ENCODE measurements around the gene SLFN14. TPM values are rescaled to one million over a fixed set of nuclear protein-coding genes. Genes with fewer than 3 reads are reported as not detected.

Gene SLFN14
- polyA plus RNA-seq, 2 of the 4 experiments (the other 2 are of a cell fraction): not detected

- TF ChIP-seq CHD2 (IDR thresholded peaks at IDR 0.05; ENCODE audit: low read length, partially characterized antibody): no peak
- no peak for TF ChIP-seq JUNB (IDR thresholded peaks at IDR 0.05)
- no peak for TF ChIP-seq GATA3 (IDR thresholded peaks at IDR 0.05; ENCODE audit: borderline replicate concordance)
These were observed 46.7 kb upstream of the SLFN14 start (continued) for GRCh38 chr17:35607239-35607847.

GRCh38 chr17:35605678-35606077 lies 45.1 kb upstream of the SLFN14 start:
- ChIA-PET CTCF (interaction anchor here (0.6 to 8.2 kb wide), 9 partner anchors 10 to 584 kb away, joined by 3 to 71 read pairs (median 4); no protein-coding TSS in a partner anchor), POLR2A (interaction anchor here (0.9 kb wide), 1 partner anchor 17 kb away, joined by 3 read pairs; no protein-coding TSS in a partner anchor)
- Histone ChIP-seq H3K4me1 (no peaks in the 10 kb centered on the region), H3K9me3 (no peaks in the 10 kb centered on the region), H3K4me3 (no peak overlapping the region), H3K27ac (no peak overlapping the region), H3K4me2 (no peak overlapping the region)
- peak; percentile 13 for FAIRE-seq
- DNase-seq (ENCODE audit: low read depth in 1 of 2, low spot score in 1 of 2): no peak
- 92% methylated on average over 2 of the region's 2 CpGs for WGBS (ENCODE audit: missing lambda C conversion rate)
- peak; percentile 44 to 64; a peak in 5 of 6 replicates for ATAC-seq
- no peak for TF ChIP-seq CHD2 (IDR thresholded peaks at IDR 0.05; ENCODE audit: low read length, partially characterized antibody)
- no peak for TF ChIP-seq MAZ (IDR thresholded peaks at IDR 0.05; ENCODE audit: borderline replicate concordance, low read depth, low read length)
- TF ChIP-seq HES2 (IDR thresholded peaks at IDR 0.05): no peak
- TF ChIP-seq USF2 (IDR thresholded peaks at IDR 0.05): no peak
- no peak for TF ChIP-seq EP300 (IDR thresholded peaks at IDR 0.05)
- no peak for TF ChIP-seq FOSB (CRISPR knock-in tag; IDR thresholded peaks at IDR 0.05)
- no peak for TF ChIP-seq ZSCAN20 (CRISPR knock-in tag; IDR thresholded peaks at IDR 0.05)
- no peak for TF ChIP-seq POLR2AphosphoS2 (conservative IDR thresholded peaks at IDR 0.05; ENCODE audit: low read length)
- TF ChIP-seq JUN (IDR thresholded peaks at IDR 0.05): no peak
- no peak for TF ChIP-seq MAFK (IDR thresholded peaks at IDR 0.05; ENCODE audit: partially characterized antibody)
- TF ChIP-seq TP53 (CRISPR knock-in tag; IDR thresholded peaks at IDR 0.05): no peak
- no peak for TF ChIP-seq RFX5 (IDR thresholded peaks at IDR 0.05)
- no peak for TF ChIP-seq MYC (IDR thresholded peaks at IDR 0.05; ENCODE audit: borderline replicate concordance, low read length)
- no peak for TF ChIP-seq HOXB5 (CRISPR knock-in tag; IDR thresholded peaks at IDR 0.05)
- no peak for TF ChIP-seq GATA3 (IDR thresholded peaks at IDR 0.05; ENCODE audit: borderline replicate concordance)
- TF ChIP-seq BHLHE40 (IDR thresholded peaks at IDR 0.05; ENCODE audit: low read depth, low read length): no peak
- TF ChIP-seq MAX (IDR thresholded peaks at IDR 0.05): no peak
- TF ChIP-seq HOXA7 (CRISPR knock-in tag; IDR thresholded peaks at IDR 0.05): no peak

GRCh38 chr17:35603674-35604073 lies 43.1 kb upstream of the SLFN14 start:
- FAIRE-seq (no peak), DNase-seq (ENCODE audit: low read depth in 1 of 2, low spot score in 1 of 2) (no peak), ATAC-seq (no peak)
- H3K27ac ChIP-seq: no peak overlapping the region
- no peak overlapping the region for H3K4me3 ChIP-seq
- H3K4me1 ChIP-seq: no peaks in the 10 kb centered on the region
- ChIA-PET CTCF (interaction anchor here (1.0 to 8.2 kb wide), 6 partner anchors 9 to 163 kb away, joined by 3 to 71 read pairs (median 6); no protein-coding TSS in a partner anchor), POLR2A (interaction anchor here (0.8 to 1.0 kb wide), 2 partner anchors 8 to 36 kb away, joined by 3 read pairs; no protein-coding TSS in a partner anchor)
- no peaks in the 10 kb centered on the region for H3K9me3 ChIP-seq
- whole genome bisulfite sequencing (ENCODE audit: missing lambda C conversion rate): 95% methylated on average over 7 of the region's 7 CpGs
- TF ChIP-seq HES2 (IDR thresholded peaks at IDR 0.05): no peak
- no peak for TF ChIP-seq HOXA7 (CRISPR knock-in tag; IDR thresholded peaks at IDR 0.05)
- TF ChIP-seq HOXB5 (CRISPR knock-in tag; IDR thresholded peaks at IDR 0.05): no peak
- no peak for TF ChIP-seq ZC3H11A (IDR thresholded peaks at IDR 0.05)
- no peak for TF ChIP-seq HEYL (CRISPR knock-in tag; IDR thresholded peaks at IDR 0.05)
- no peak for TF ChIP-seq HMGXB4 (CRISPR knock-in tag; IDR thresholded peaks at IDR 0.05; ENCODE audit: borderline replicate concordance)
- no peak for TF ChIP-seq EHF (CRISPR knock-in tag; IDR thresholded peaks at IDR 0.05)
- TF ChIP-seq USF2 (IDR thresholded peaks at IDR 0.05): no peak
- no peak for TF ChIP-seq NFE2L2 (conservative IDR thresholded peaks at IDR 0.05; ENCODE audit: low read length)
- H3K4me2 ChIP-seq: no peak overlapping the region
